ENCODE results near the gene DNAJB5.

The DNAJB5 gene

GRCh38 chr9:35029852-35030251 lies 40.3 kb downstream of the DNAJB5 start:
- Histone ChIP-seq H3K27ac (ENCODE audit: low read length) (no peak overlapping the region), H3K9me3 (ENCODE audit: insufficient read depth, low read length) (no peaks in the 10 kb centered on the region), H3K79me2 (ENCODE audit: low read length) (no peaks in the 10 kb centered on the region), H2AFZ (ENCODE audit: low read depth, low read length) (no peak overlapping the region), H3K4me2 (ENCODE audit: low read length) (no peak overlapping the region), H3K4me3 (ENCODE audit: low read length) (no peak overlapping the region), H3K4me1 (ENCODE audit: low read length) (no peaks in the 10 kb centered on the region), H3K36me3 (replicated peaks; ENCODE audit: low read depth, low read length) (peaks cover 3% of the 10 kb centered on the region), H4K20me1 (ENCODE audit: insufficient read depth, low read length) (no peaks in the 10 kb centered on the region), H3K27me3 (ENCODE audit: low read depth, low read length) (no peaks in the 10 kb centered on the region), H3K9ac (ENCODE audit: low read length) (no peak overlapping the region)
- no peak for TF ChIP-seq EZH2phosphoT487 (IDR thresholded peaks at IDR 0.05; ENCODE audit: low read depth)
- TF ChIP-seq CTCF (IDR thresholded peaks at IDR 0.05; ENCODE audit: low read depth, low read length), result no peak

- no peak overlapping the region for H2AFZ ChIP-seq (ENCODE audit: low read depth, low read length)
- H3K27me3 ChIP-seq (ENCODE audit: low read depth, low read length), result no peaks in the 10 kb centered on the region
- H3K4me1 ChIP-seq (ENCODE audit: low read length), result no peaks in the 10 kb centered on the region
- H3K79me2 ChIP-seq (ENCODE audit: low read length), result no peaks in the 10 kb centered on the region
- H3K36me3 ChIP-seq (replicated peaks; ENCODE audit: low read depth, low read length), result peaks cover 3% of the 10 kb centered on the region
- no peak overlapping the region for H3K9ac ChIP-seq (ENCODE audit: low read length)
- no peak overlapping the region for H3K27ac ChIP-seq (ENCODE audit: low read length)
- no peaks in the 10 kb centered on the region for H3K9me3 ChIP-seq (ENCODE audit: insufficient read depth, low read length)
- H3K4me3 ChIP-seq (ENCODE audit: low read length), result no peak overlapping the region
- TF ChIP-seq CTCF (IDR thresholded peaks at IDR 0.05; ENCODE audit: low read depth, low read length), result no peak
- TF ChIP-seq EZH2phosphoT487 (IDR thresholded peaks at IDR 0.05; ENCODE audit: low read depth), result no peak
- no peaks in the 10 kb centered on the region for H4K20me1 ChIP-seq (ENCODE audit: insufficient read depth, low read length)
- no peak overlapping the region for H3K4me2 ChIP-seq (ENCODE audit: low read length)
These were observed 43.6 kb downstream of the DNAJB5 start for GRCh38 chr9:35033101-35033500.

- H2AFZ ChIP-seq (ENCODE audit: low read depth, low read length), result no peak overlapping the region
These were observed 46.5 kb downstream of the DNAJB5 start for GRCh38 chr9:35035851-35036701.

More at GRCh38 chr9:35035851-35036701, 46.5 kb downstream of the DNAJB5 start:
- Histone ChIP-seq H3K79me2 (ENCODE audit: low read length) (no peaks in the 10 kb centered on the region), H4K20me1 (ENCODE audit: insufficient read depth, low read length) (no peaks in the 10 kb centered on the region), H3K27me3 (ENCODE audit: low read depth, low read length) (no peaks in the 10 kb centered on the region), H3K4me3 (ENCODE audit: low read length) (no peak overlapping the region), H3K4me2 (ENCODE audit: low read length) (no peak overlapping the region), H3K4me1 (ENCODE audit: low read length) (peaks cover 5% of the 10 kb centered on the region; the same call in 1 of the 2 replicates), H3K36me3 (replicated peaks; ENCODE audit: low read depth, low read length) (peaks cover 3% of the 10 kb centered on the region), H3K9ac (ENCODE audit: low read length) (no peak overlapping the region), H3K27ac (ENCODE audit: low read length) (no peak overlapping the region), H3K9me3 (ENCODE audit: insufficient read depth, low read length) (no peaks in the 10 kb centered on the region)
- TF ChIP-seq EZH2phosphoT487 (IDR thresholded peaks at IDR 0.05; ENCODE audit: low read depth) (no peak), CTCF (IDR thresholded peaks at IDR 0.05; ENCODE audit: low read depth, low read length) (no peak)
